HCT116 (cell line): ENCODE results near the gene SPEM1. TPM values are rescaled to one million over a fixed set of nuclear protein-coding genes. Genes with fewer than 3 reads are reported as not detected.

Experiments used
- ATAC-seq: fragments of 200-7000 bp; cut with Tn5 transposase; 2 replicates; pipeline ENCODE4 v1.9.1; 2020; ENCODE audit warnings: mild to moderate bottlenecking, moderate library complexity
- BruUV-seq: library from RNA; stranded (reverse); fragments of 400-500 nt; replicated peaks from 2 replicates; lab custom pipeline; 2021; lab: Mats Ljungman, UMichigan
- CTCF ChIA-PET: fragments of 300-600 bp; sonication (Branson Sonifier 250); formaldehyde crosslinking; loops from one replicate; lab custom pipeline; 2021; ENCODE audit warnings: antibody characterized with exemption; lab: Charles Lee
- POLR2A ChIA-PET: fragments of 300-600, 350-600 bp; sonication (Branson Sonifier 250); formaldehyde crosslinking; loops from one replicate; lab custom pipeline; 2021; ENCODE audit warnings: antibody characterized with exemption; lab: Charles Lee
- RAD21 ChIA-PET, 2 experiments: fragments of 300-600 bp; sonication (Branson Sonifier 250); formaldehyde crosslinking; loops; one replicate each; lab custom pipeline; 2023; ENCODE audit warnings: low total read pairs in 2 of 2; ENCODE audit not compliant: uncharacterized antibody in 2 of 2, unreplicated experiment in 2 of 2, low non-redundant PET in 1 of 2; lab: Charles Lee
- DNase-seq: peaks from one replicate; pipeline ENCODE4 v3.0.0-alpha.2; 2010; ENCODE audit warnings: low read depth, low spot score
- H2AFZ ChIP-seq: fragments of 200-600 bp; shearing (Covaris generic), sonication (generic); 2 replicates; pipeline ENCODE4 v1.6.1; 2017; ENCODE audit warnings: low read depth, mixed run types, mixed read lengths, antibody characterized with exemption, low read length; ENCODE audit not compliant: poor library complexity, severe bottlenecking
- H3K27ac ChIP-seq: 2 replicates; pipeline ENCODE4 v1.5.1; 2012; ENCODE audit warnings: low read depth, low read length
- H3K27me3 ChIP-seq: fragments of 200-600 bp; sonication (generic); 2 replicates; pipeline ENCODE4 v1.6.1; 2016; ENCODE audit warnings: mixed run types, low read length, mixed read lengths; ENCODE audit not compliant: insufficient read depth
- H3K36me3 ChIP-seq, 2 experiments: fragments of 200-500 bp in 1 of 2; fragments of 200-600 bp in 1 of 2; sonication (Bioruptor generic) in 1 of 2; sonication (generic) in 1 of 2; 2 replicates each; pipeline versions ENCODE4 v1.5.1 to v1.6.1; 2014 to 2016; ENCODE audit warnings: low read length in 2 of 2, inconsistent platforms in 1 of 2, mixed read lengths in 1 of 2, mixed run types in 1 of 2; ENCODE audit not compliant: insufficient read depth in 2 of 2, control insufficient read depth in 1 of 2
- H3K4me1 ChIP-seq, 2 experiments: fragments of 200-600 bp in 1 of 2; sonication (generic) in 1 of 2; 2 replicates each; pipeline versions ENCODE4 v1.5.1 to v1.6.1; 2012 to 2017; ENCODE audit warnings: low read length in 2 of 2, inconsistent platforms in 1 of 2, mild to moderate bottlenecking in 1 of 2, mixed read lengths in 1 of 2, mixed run types in 1 of 2, moderate library complexity in 1 of 2; ENCODE audit not compliant: insufficient read depth in 2 of 2, control insufficient read depth in 1 of 2
- H3K4me2 ChIP-seq: fragments of 200-600 bp; sonication (generic); 2 replicates; pipeline ENCODE4 v1.6.1; 2017; ENCODE audit warnings: mixed run types, low read length, mixed read lengths
- H3K4me3 ChIP-seq, 2 experiments: fragments of 200-600 bp in 1 of 2; sonication (generic) in 1 of 2; replicated peaks in 1 of 2; 2 replicates each; pipeline ENCODE4 v1.5.1; 2011 to 2016; ENCODE audit warnings: low read length in 2 of 2, control low read depth in 1 of 2, low read depth in 1 of 2, mild to moderate bottlenecking in 1 of 2, mixed read lengths in 1 of 2, mixed run types in 1 of 2
- H3K79me2 ChIP-seq: fragments of 200-600 bp; sonication (generic); 2 replicates; pipeline ENCODE4 v1.6.1; 2017; ENCODE audit warnings: mild to moderate bottlenecking, mixed run types, low read length, moderate library complexity, mixed read lengths; ENCODE audit not compliant: insufficient read depth
- H3K9ac ChIP-seq: fragments of 200-600 bp; sonication (generic); 2 replicates; pipeline ENCODE4 v1.6.1; 2016; ENCODE audit warnings: low read length, mixed read lengths
- H3K9me2 ChIP-seq: fragments of 200-600 bp; sonication (generic), shearing (Covaris generic); 2 replicates; pipeline ENCODE4 v1.6.1; 2017; ENCODE audit warnings: mixed run types, mild to moderate bottlenecking, moderate library complexity; ENCODE audit not compliant: insufficient read depth
- H3K9me3 ChIP-seq, 2 experiments: fragments of 200-500 bp in 1 of 2; fragments of 200-600 bp in 1 of 2; sonication (Bioruptor generic) in 1 of 2; sonication (generic) in 1 of 2; 2 replicates each; pipeline ENCODE4 v1.6.1; 2014 to 2017; ENCODE audit warnings: low read length in 2 of 2, mixed read lengths in 2 of 2, inconsistent platforms in 1 of 2, low read depth in 1 of 2, mild to moderate bottlenecking in 1 of 2, mixed run types in 1 of 2, moderate library complexity in 1 of 2; ENCODE audit not compliant: control insufficient read depth in 1 of 2, insufficient read depth in 1 of 2
- H4K20me1 ChIP-seq: fragments of 200-600 bp; sonication (generic), shearing (Covaris generic); 2 replicates; pipeline ENCODE4 v1.6.1; 2017; ENCODE audit warnings: mixed run types, mild to moderate bottlenecking, moderate library complexity; ENCODE audit not compliant: insufficient read depth
- CBX3 ChIP-seq: IDR thresholded peaks from 2 replicates; pipeline ENCODE4 v1.6.1; 2012; ENCODE audit warnings: low read depth
- CEBPB ChIP-seq: IDR thresholded peaks from 2 replicates; pipeline ENCODE4 v1.6.1; 2012; ENCODE audit warnings: low read depth
- POLR2A ChIP-seq: IDR thresholded peaks from 2 replicates; pipeline ENCODE4 v1.7.0; 2011; ENCODE audit warnings: borderline replicate concordance; ENCODE audit not compliant: insufficient read depth, insufficient read length; ENCODE audit errors: extremely low read depth
- POLR2AphosphoS5 ChIP-seq: IDR thresholded peaks from 2 replicates; pipeline ENCODE4 v1.6.1; 2011; ENCODE audit warnings: mild to moderate bottlenecking, low read depth, low read length, moderate library complexity
- SIN3A ChIP-seq: IDR thresholded peaks from 2 replicates; pipeline ENCODE4 v1.6.1; 2012; ENCODE audit warnings: low read depth
- ZFX ChIP-seq: fragments of 450-650 bp; IDR thresholded peaks from 2 replicates; pipeline ENCODE4 v1.6.1; 2017
- intact Hi-C: fragments of 100-400 bp; cut with micrococcal nuclease; formaldehyde crosslinking; loops from 2 replicates; pipeline ENCODE4 v1.10.0; 2022
- total RNA-seq: library from RNA; stranded (reverse); gene quantifications from one replicate; pipeline ENCODE4 v1.2.1, GENCODE V29; 2021; ENCODE audit not compliant: unreplicated experiment
- TF ChIP-seq, protein P1 (sequence below): IDR thresholded peaks from 2 replicates; pipeline ENCODE4 v1.6.1; 2012; ENCODE audit warnings: low read depth
- TF ChIP-seq, protein P2 (sequence below): IDR thresholded peaks from 2 replicates; pipeline ENCODE4 v1.6.1; 2012
- TF ChIP-seq, protein P3 (sequence below): IDR thresholded peaks from 2 replicates; pipeline ENCODE4 v1.6.1; 2011; ENCODE audit warnings: mild to moderate bottlenecking, low read length, moderate library complexity; ENCODE audit not compliant: insufficient replicate concordance; ENCODE audit errors: extremely low read depth

Gene SPEM1
- total RNA-seq, 1 experiment from 2014 or later = 0.32 TPM

DNA sequence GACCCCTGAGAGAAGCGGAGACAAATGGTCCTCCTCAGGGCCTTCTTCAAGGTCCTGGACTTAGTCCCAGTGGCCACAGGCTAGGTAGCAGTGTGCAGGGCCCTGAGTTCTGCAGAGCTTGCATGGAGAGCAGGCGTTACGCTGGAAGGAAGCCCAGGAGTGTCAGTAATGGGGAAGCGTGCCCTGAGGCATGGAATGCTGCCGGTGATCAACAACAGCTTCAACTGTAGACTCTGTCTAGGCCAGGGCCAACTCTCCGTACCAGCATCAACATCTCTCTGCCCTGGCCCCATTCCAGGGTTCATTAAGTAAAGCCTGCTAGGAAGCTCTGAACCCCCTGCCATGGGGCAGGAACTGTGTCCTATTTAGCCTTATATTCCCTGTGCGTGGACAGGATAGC lies 39.8 kb upstream of the SPEM1 start (continued):
- TF ChIP-seq, protein P1, sequence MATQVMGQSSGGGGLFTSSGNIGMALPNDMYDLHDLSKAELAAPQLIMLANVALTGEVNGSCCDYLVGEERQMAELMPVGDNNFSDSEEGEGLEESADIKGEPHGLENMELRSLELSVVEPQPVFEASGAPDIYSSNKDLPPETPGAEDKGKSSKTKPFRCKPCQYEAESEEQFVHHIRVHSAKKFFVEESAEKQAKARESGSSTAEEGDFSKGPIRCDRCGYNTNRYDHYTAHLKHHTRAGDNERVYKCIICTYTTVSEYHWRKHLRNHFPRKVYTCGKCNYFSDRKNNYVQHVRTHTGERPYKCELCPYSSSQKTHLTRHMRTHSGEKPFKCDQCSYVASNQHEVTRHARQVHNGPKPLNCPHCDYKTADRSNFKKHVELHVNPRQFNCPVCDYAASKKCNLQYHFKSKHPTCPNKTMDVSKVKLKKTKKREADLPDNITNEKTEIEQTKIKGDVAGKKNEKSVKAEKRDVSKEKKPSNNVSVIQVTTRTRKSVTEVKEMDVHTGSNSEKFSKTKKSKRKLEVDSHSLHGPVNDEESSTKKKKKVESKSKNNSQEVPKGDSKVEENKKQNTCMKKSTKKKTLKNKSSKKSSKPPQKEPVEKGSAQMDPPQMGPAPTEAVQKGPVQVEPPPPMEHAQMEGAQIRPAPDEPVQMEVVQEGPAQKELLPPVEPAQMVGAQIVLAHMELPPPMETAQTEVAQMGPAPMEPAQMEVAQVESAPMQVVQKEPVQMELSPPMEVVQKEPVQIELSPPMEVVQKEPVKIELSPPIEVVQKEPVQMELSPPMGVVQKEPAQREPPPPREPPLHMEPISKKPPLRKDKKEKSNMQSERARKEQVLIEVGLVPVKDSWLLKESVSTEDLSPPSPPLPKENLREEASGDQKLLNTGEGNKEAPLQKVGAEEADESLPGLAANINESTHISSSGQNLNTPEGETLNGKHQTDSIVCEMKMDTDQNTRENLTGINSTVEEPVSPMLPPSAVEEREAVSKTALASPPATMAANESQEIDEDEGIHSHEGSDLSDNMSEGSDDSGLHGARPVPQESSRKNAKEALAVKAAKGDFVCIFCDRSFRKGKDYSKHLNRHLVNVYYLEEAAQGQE = no peak
- TF ChIP-seq POLR2A = no peak
- TF ChIP-seq CBX3 = no peak
- TF ChIP-seq ZFX = no peak
- TF ChIP-seq, protein P2, sequence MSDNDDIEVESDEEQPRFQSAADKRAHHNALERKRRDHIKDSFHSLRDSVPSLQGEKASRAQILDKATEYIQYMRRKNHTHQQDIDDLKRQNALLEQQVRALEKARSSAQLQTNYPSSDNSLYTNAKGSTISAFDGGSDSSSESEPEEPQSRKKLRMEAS = no peak
- TF ChIP-seq SIN3A = no peak
- no peak for TF ChIP-seq CEBPB

DNA sequence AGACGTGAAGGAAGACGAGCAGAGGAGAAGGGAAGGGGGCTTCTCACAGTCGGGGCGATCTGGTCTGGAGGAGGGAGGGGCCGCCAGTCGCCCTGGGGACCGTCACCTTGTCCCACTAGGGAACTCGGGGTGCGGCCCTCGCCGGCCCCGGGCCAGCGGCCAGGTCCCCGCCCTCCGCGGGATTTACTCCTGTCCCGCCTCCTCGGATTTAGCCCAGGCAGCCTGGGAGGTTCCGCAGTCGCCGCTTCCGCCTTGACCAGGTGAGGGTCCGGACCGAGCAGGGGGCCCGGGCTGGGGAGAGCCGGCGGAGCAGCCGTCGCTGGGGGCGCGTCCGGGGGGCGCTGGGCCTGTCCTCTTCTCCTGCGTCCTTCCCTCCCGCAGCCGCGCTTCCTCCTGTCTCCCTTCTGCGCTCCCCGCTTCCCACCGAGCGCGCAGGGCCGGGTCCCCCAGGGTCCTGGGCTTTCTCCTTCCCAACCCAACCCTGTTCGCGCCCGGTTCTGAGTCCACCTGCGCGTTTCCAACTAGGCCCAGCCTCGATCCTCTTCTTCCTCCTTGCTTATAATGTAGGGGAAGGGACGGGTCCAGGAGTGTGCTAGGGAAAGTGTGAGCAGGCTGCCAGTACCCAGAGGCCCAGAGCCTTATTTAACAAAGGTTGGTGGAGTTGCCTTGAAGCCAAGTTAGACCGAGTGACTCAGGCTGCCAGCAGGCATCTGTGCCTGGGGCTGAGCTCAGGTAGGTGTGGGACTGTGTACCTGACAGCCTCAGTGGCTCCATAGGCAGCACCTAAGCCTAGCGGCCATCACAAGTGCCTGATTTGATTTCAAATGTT lies 39.1 kb upstream of the SPEM1 start, which contains the start of gene TNK1:
TNK1 (plus strand) TSS at position 235 of the 829 bp plus-strand sequence. CDS start 1,838 bp downstream, outside the sequence.
- no peak for DNase-seq
- H3K27ac ChIP-seq = peak within 1 kb of the TSS; percentile 53

More for the DNA sequence above, 39.1 kb upstream of the SPEM1 start, which contains the start of gene TNK1:
- RAD21 ChIA-PET = no interaction called here
- Histone ChIP-seq H3K4me2 (peak within 1 kb of the TSS; percentile 87), H4K20me1 (no peaks in the 10 kb centered on the region), H3K9me3 (0 out of 4 replicates have a peak, but pooled peaks cover 0 to 7% of the 10 kb centered on the region in 2 experiments), H2AFZ (peak within 1 kb of the TSS; percentile 95), H3K36me3 (peaks cover 0 to 9% of the 10 kb centered on the region in 2 experiments; a peak in 1 of 4 replicates), H3K27me3 (no peaks in the 10 kb centered on the region), H3K9ac (peak within 1 kb of the TSS; percentile 89), H3K4me1 (peaks cover 8 to 26% of the 10 kb centered on the region in 2 experiments; a peak in 3 of 4 replicates), H3K4me3 (peak within 1 kb of the TSS; percentile 84 to 96), H3K79me2 (peaks cover 8% of the 10 kb centered on the region; the same call in 1 of the 2 replicates), H3K9me2 (no peaks in the 10 kb centered on the region)
- peak; percentile 83 for ATAC-seq
- TF ChIP-seq CEBPB (no peak), POLR2AphosphoS5 (peak; percentile 99), POLR2A (peak; percentile 76), ZFX (peak; percentile 77)
- TF ChIP-seq, protein P3, sequence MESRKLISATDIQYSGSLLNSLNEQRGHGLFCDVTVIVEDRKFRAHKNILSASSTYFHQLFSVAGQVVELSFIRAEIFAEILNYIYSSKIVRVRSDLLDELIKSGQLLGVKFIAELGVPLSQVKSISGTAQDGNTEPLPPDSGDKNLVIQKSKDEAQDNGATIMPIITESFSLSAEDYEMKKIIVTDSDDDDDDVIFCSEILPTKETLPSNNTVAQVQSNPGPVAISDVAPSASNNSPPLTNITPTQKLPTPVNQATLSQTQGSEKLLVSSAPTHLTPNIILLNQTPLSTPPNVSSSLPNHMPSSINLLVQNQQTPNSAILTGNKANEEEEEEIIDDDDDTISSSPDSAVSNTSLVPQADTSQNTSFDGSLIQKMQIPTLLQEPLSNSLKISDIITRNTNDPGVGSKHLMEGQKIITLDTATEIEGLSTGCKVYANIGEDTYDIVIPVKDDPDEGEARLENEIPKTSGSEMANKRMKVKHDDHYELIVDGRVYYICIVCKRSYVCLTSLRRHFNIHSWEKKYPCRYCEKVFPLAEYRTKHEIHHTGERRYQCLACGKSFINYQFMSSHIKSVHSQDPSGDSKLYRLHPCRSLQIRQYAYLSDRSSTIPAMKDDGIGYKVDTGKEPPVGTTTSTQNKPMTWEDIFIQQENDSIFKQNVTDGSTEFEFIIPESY = no peak
- intact Hi-C loops = no loop called here
- no TSS peak for BruUV-seq
- POLR2A ChIA-PET = interaction anchor here (0.8 to 2.1 kb wide), 7 partner anchors 13 to 306 kb away, joined by 3 to 6 read pairs (median 3); partner anchors contain the start of genes PLSCR3, TMEM256 and TP53
- CTCF ChIA-PET = interaction anchor here (1.0 to 1.9 kb wide), 6 partner anchors 13 to 179 kb away, joined by 3 to 5 read pairs (median 4); partner anchors contain the start of genes PLSCR3 and TMEM256
